Upper lobe of left lung (tissue), 6 donors: Measurements from ENCODE around the gene CLASP1. TPM values are rescaled to one million over a fixed set of nuclear protein-coding genes. Genes with fewer than 3 reads are reported as not detected.

Source experiments
- ATAC-seq, 2 donors: fragments of 200-7000 bp; cut with Tn5 transposase; one replicate each; pipeline ENCODE4 v1.9.1; 2022; ENCODE audit warnings: mild to moderate bottlenecking in 2 of 2, moderate library complexity in 2 of 2; ENCODE audit not compliant: low FRiP score in 2 of 2
- DNase-seq, 2 donors: peaks; one replicate each; pipeline ENCODE4 v3.0.0-alpha.2; 2019 to 2020
- H3K27ac ChIP-seq, 4 donors: fragments of 200-600 bp; sonication (generic); one replicate each; pipeline ENCODE4 v1.5.1; 2016 to 2019
- H3K27me3 ChIP-seq, 4 donors: fragments of 200-600 bp; sonication (generic); one replicate each; pipeline ENCODE4 v1.5.1; 2017 to 2019
- H3K36me3 ChIP-seq, 4 donors: fragments of 200-600 bp; sonication (generic); one replicate each; pipeline ENCODE4 v1.5.1; 2016 to 2019
- H3K4me1 ChIP-seq, 4 donors: fragments of 200-600 bp; sonication (generic); one replicate each; pipeline ENCODE4 v1.5.1; 2018 to 2019
- H3K4me3 ChIP-seq, 4 donors: fragments of 200-600 bp; sonication (generic); one replicate each; pipeline ENCODE4 v1.5.1; 2017 to 2019; ENCODE audit warnings: mild to moderate bottlenecking in 2 of 4, moderate library complexity in 1 of 4
- H3K9me3 ChIP-seq, 4 donors: fragments of 200-600 bp; sonication (generic); one replicate each; pipeline ENCODE4 v1.5.1; 2018 to 2019
- CTCF ChIP-seq, 6 experiments: fragments of 450-650 bp in 4 of 6; fragments of 200-600 bp in 2 of 6; sonication (generic) in 2 of 6; IDR thresholded peaks; one replicate each; pipeline ENCODE4 v1.5.1; 2016 to 2019; ENCODE audit warnings: antibody characterized with exemption in 6 of 6
- EP300 ChIP-seq, 4 donors: sonication (generic); formaldehyde crosslinking; IDR thresholded peaks; one replicate each; pipeline ENCODE4 v1.5.1; 2017; ENCODE audit warnings: antibody characterized with exemption in 4 of 4, control low read depth in 2 of 4
- POLR2A ChIP-seq, 4 donors: fragments of 450-650 bp; IDR thresholded peaks; one replicate each; pipeline ENCODE4 v1.5.1; 2016 to 2017; ENCODE audit warnings: antibody characterized with exemption in 4 of 4, mild to moderate bottlenecking in 2 of 4
- POLR2AphosphoS5 ChIP-seq, 2 donors: sonication (generic); formaldehyde crosslinking; IDR thresholded peaks; one replicate each; pipeline ENCODE4 v1.5.1; 2017; ENCODE audit warnings: antibody characterized with exemption in 2 of 2
- WGBS, 2 donors: methylation state at CpG; one replicate each; pipeline ENCODE4 v1.1.5; 2017 to 2018; 5-methylcytosine and 5-hydroxymethylcytosine counted together
- total RNA-seq, 6 donors: library from RNA; depleted of rRNA in 4 of 6; stranded (reverse); fragments of >200 nt in 4 of 6; gene quantifications; one replicate each; pipeline versions ENCODE4 v1.1.0 to v1.2.1, GENCODE V29; 2016 to 2021
- donor health status: DM: no; HTN: no; CAD: no; lungs with moderate emphysema.
- donor health status: DM: no; HTN: yes; CAD: no; lungs with severe emphysema.

Gene CLASP1
- total RNA-seq, 6 donors from 2014 or later, result 36.3 to 95.3 (median 46.8) TPM

GRCh38 chr2:121470917-121471316 lies 178.3 kb downstream of the CLASP1 start:
- H3K9me3 ChIP-seq, result no peaks in the 10 kb centered on the region
- no peak for TF ChIP-seq CTCF (IDR thresholded peaks at IDR 0.05)
- TF ChIP-seq POLR2A (IDR thresholded peaks at IDR 0.05), result no peak
- no peak for TF ChIP-seq POLR2AphosphoS5 (IDR thresholded peaks at IDR 0.05)
- TF ChIP-seq EP300 (IDR thresholded peaks at IDR 0.05), result no peak
- no peak overlapping the region for H3K4me3 ChIP-seq
- DNase-seq (no peak), ATAC-seq (no peak)
- peaks cover 4 to 40% (median 26%) of the 10 kb centered on the region in 4 donors for H3K36me3 ChIP-seq
- no peaks in the 10 kb centered on the region for H3K27me3 ChIP-seq
- H3K27ac ChIP-seq, result no peak overlapping the region
- H3K4me1 ChIP-seq, result no peaks in the 10 kb centered on the region
- WGBS, 2 donors, result 82 to 92% methylated on average over 4 of the region's 4 CpGs

- ATAC-seq (no peak), DNase-seq (no peak)
- Histone ChIP-seq H3K9me3 (no peaks in the 10 kb centered on the region), H3K4me1 (no peaks in the 10 kb centered on the region), H3K27me3 (no peaks in the 10 kb centered on the region), H3K27ac (no peak overlapping the region), H3K36me3 (peaks cover 4 to 41% (median 26%) of the 10 kb centered on the region in 4 donors), H3K4me3 (no peak overlapping the region)
- TF ChIP-seq CTCF (IDR thresholded peaks at IDR 0.05) (no peak), POLR2AphosphoS5 (IDR thresholded peaks at IDR 0.05) (no peak)
- 94 to 95% methylated on average over 3 of the region's 3 CpGs for WGBS, 2 donors
Observed at GRCh38 chr2:121469356-121469755, 179.9 kb downstream of the CLASP1 start.

GRCh38 chr2:121468936-121469335 lies 180.3 kb downstream of the CLASP1 start:
- no peak for ATAC-seq
- WGBS, 2 donors, result 95 to 97% methylated on average over 6 of the region's 6 CpGs
- no peak for DNase-seq

GRCh38 chr2:121459291-121459690 lies 190.0 kb downstream of the CLASP1 start:
- ATAC-seq (no peak), DNase-seq (no peak)
- Histone ChIP-seq H3K36me3 (peaks cover 0 to 81% (median 25%) of the 10 kb centered on the region in 4 donors), H3K27ac (no peak overlapping the region), H3K27me3 (no peaks in the 10 kb centered on the region), H3K4me3 (no peak overlapping the region), H3K4me1 (no peaks in the 10 kb centered on the region), H3K9me3 (no peaks in the 10 kb centered on the region)
- TF ChIP-seq POLR2AphosphoS5 (IDR thresholded peaks at IDR 0.05) (no peak), EP300 (IDR thresholded peaks at IDR 0.05) (no peak), POLR2A (IDR thresholded peaks at IDR 0.05) (no peak), CTCF (IDR thresholded peaks at IDR 0.05) (no peak)
- WGBS, 2 donors, result 89 to 90% methylated on average over 3 of the region's 3 CpGs

More at GRCh38 chr2:121468936-121469335, 180.3 kb downstream of the CLASP1 start:
- no peak for TF ChIP-seq POLR2A (IDR thresholded peaks at IDR 0.05)
- no peak for TF ChIP-seq EP300 (IDR thresholded peaks at IDR 0.05)
- no peak for TF ChIP-seq POLR2AphosphoS5 (IDR thresholded peaks at IDR 0.05)
- no peak for TF ChIP-seq CTCF (IDR thresholded peaks at IDR 0.05)
- H3K27ac ChIP-seq, result no peak overlapping the region
- no peaks in the 10 kb centered on the region for H3K4me1 ChIP-seq
- no peaks in the 10 kb centered on the region for H3K27me3 ChIP-seq
- H3K4me3 ChIP-seq, result no peak overlapping the region
- H3K36me3 ChIP-seq, result peaks cover 4 to 41% (median 26%) of the 10 kb centered on the region in 4 donors
- H3K9me3 ChIP-seq, result no peaks in the 10 kb centered on the region

- 88 to 93% methylated on average over 3 of the region's 3 CpGs for WGBS, 2 donors
- Histone ChIP-seq H3K9me3 (no peaks in the 10 kb centered on the region), H3K4me1 (no peaks in the 10 kb centered on the region), H3K27me3 (no peaks in the 10 kb centered on the region), H3K36me3 (peaks cover 0 to 86% (median 30%) of the 10 kb centered on the region in 4 donors), H3K27ac (no peak overlapping the region), H3K4me3 (no peak overlapping the region)
- ATAC-seq (no peak), DNase-seq (no peak)
- TF ChIP-seq EP300 (IDR thresholded peaks at IDR 0.05) (no peak), POLR2A (IDR thresholded peaks at IDR 0.05) (no peak), CTCF (IDR thresholded peaks at IDR 0.05) (no peak), POLR2AphosphoS5 (IDR thresholded peaks at IDR 0.05) (no peak)
Observed at GRCh38 chr2:121456325-121456724, 192.9 kb downstream of the CLASP1 start.
